OCI-LY3 (cell line): ENCODE data around the gene FBXO38.

Experiments
- EZH2phosphoT487 ChIP-seq: fragments of 200-600 bp; shearing (Covaris generic); IDR thresholded peaks from 2 replicates; pipeline ENCODE4 v1.6.1; 2018; ENCODE audit warnings: antibody characterized with exemption, mixed run types, low read depth
- TF ChIP-seq, protein P1 (sequence below): fragments of 200-600, 300-600 bp; sonication (generic); IDR thresholded peaks from 2 replicates; pipeline ENCODE4 v1.5.1; 2014; ENCODE audit warnings: antibody characterized with exemption, low read length, low read depth

DNA sequence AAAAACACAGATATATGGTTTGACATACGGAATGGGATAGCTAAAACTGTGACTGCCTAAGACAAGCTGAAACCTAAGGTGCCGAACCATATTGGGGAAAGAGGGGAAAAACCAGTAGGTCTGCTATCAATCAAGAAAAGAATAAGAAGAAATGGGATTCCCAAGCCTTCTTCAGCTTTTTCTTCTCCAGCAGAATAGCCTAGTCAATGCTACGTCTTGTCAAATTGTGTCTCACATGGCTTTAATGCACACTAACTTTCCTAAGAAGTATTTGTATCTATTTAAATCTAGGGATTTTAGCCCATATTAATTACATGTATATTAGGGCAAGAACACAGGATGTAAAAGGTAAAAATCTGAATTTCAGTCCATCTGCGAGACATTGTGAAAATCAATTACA is 797 bp upstream of the FBXO38 start:
- TF ChIP-seq, protein P1, sequence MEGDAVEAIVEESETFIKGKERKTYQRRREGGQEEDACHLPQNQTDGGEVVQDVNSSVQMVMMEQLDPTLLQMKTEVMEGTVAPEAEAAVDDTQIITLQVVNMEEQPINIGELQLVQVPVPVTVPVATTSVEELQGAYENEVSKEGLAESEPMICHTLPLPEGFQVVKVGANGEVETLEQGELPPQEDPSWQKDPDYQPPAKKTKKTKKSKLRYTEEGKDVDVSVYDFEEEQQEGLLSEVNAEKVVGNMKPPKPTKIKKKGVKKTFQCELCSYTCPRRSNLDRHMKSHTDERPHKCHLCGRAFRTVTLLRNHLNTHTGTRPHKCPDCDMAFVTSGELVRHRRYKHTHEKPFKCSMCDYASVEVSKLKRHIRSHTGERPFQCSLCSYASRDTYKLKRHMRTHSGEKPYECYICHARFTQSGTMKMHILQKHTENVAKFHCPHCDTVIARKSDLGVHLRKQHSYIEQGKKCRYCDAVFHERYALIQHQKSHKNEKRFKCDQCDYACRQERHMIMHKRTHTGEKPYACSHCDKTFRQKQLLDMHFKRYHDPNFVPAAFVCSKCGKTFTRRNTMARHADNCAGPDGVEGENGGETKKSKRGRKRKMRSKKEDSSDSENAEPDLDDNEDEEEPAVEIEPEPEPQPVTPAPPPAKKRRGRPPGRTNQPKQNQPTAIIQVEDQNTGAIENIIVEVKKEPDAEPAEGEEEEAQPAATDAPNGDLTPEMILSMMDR, result no peak
- TF ChIP-seq EZH2phosphoT487, result no peak
